Thyroid gland (tissue), 4 donors: Measurements from ENCODE around the gene ADCY1. TPM values are rescaled to one million over a fixed set of nuclear protein-coding genes. Genes with fewer than 3 reads are reported as not detected.

Source experiments
- DNase-seq, 2 donors: peaks; one replicate each; pipeline ENCODE4 v3.0.0-alpha.2; 2019
- H3K27ac ChIP-seq, 3 donors: fragments of 200-600 bp; sonication (generic); 1 replicate in 2 of 3; 2 replicates in 1 of 3; pipeline ENCODE4 v1.5.1; 2016 to 2019; ENCODE audit warnings: mild to moderate bottlenecking in 1 of 3, moderate library complexity in 1 of 3
- H3K27me3 ChIP-seq: fragments of 200-600 bp; sonication (generic); one replicate; pipeline ENCODE4 v1.5.1; 2019
- H3K36me3 ChIP-seq, 2 donors: fragments of 200-600 bp; sonication (generic); one replicate each; pipeline ENCODE4 v1.5.1; 2016 to 2019
- H3K4me1 ChIP-seq, 2 donors: fragments of 200-600 bp; sonication (generic); one replicate each; pipeline ENCODE4 v1.5.1; 2017 to 2019
- H3K4me3 ChIP-seq, 3 donors: fragments of 200-600 bp; sonication (generic); replicated peaks in 1 of 3; 1 replicate in 2 of 3; 2 replicates in 1 of 3; pipeline ENCODE4 v1.5.1; 2016; ENCODE audit warnings: mild to moderate bottlenecking in 1 of 3
- H3K9me3 ChIP-seq: fragments of 200-600 bp; sonication (generic); one replicate; pipeline ENCODE4 v1.5.1; 2017
- CTCF ChIP-seq, 6 experiments: fragments of 200-600 bp in 3 of 6; fragments of 450-650 bp in 3 of 6; sonication (generic) in 3 of 6; IDR thresholded peaks; one replicate each; pipeline ENCODE4 v1.5.1; 2016 to 2019; ENCODE audit warnings: antibody characterized with exemption in 6 of 6, mild to moderate bottlenecking in 2 of 6, inconsistent platforms in 1 of 6, moderate library complexity in 1 of 6
- POLR2A ChIP-seq, 2 donors: fragments of 450-650 bp; IDR thresholded peaks; one replicate each; pipeline ENCODE4 v1.6.1; 2017; ENCODE audit warnings: antibody characterized with exemption in 2 of 2, mild to moderate bottlenecking in 2 of 2, moderate library complexity in 1 of 2
- WGBS, 2 donors: methylation state at CpG; one replicate each; pipeline ENCODE4 v1.1.5; 2017; 5-methylcytosine and 5-hydroxymethylcytosine counted together
- intact Hi-C: fragments of 100-400 bp; cut with DNase I; formaldehyde crosslinking; loops from one replicate; pipeline ENCODE4 v1.15.1; 2023
- total RNA-seq, 4 donors: library from RNA; depleted of rRNA; stranded (reverse); fragments of >200 nt; gene quantifications; one replicate each; pipeline ENCODE4 v1.2.3, GENCODE V29; 2016

ADCY1 gene
- total RNA-seq, 4 donors from 2014 or later, result 5.8 to 11.6 (median 7.7) TPM

- no peak for DNase-seq
- Histone ChIP-seq H3K27me3 (no peaks in the 10 kb centered on the region), H3K4me1 (no peaks in the 10 kb centered on the region), H3K36me3 (no peaks in the 10 kb centered on the region), H3K27ac (no peak overlapping the region), H3K4me3 (no peak overlapping the region), H3K9me3 (no peaks in the 10 kb centered on the region)
- no peak for TF ChIP-seq POLR2A (IDR thresholded peaks at IDR 0.05)
- intact Hi-C loops, result no loop called here
- 95 to 96% methylated on average over 13 of the region's 13 CpGs for WGBS, 2 donors
These were observed 109.5 kb downstream of the ADCY1 start for GRCh38 chr7:45683556-45684148.

- intact Hi-C loops, result no loop called here
- WGBS, 2 donors, result 77 to 80% methylated on average over 8 of the region's 8 CpGs
- DNase-seq, result no peak
These were observed 110.9 kb downstream of the ADCY1 start for GRCh38 chr7:45684910-45685618.

DNA sequence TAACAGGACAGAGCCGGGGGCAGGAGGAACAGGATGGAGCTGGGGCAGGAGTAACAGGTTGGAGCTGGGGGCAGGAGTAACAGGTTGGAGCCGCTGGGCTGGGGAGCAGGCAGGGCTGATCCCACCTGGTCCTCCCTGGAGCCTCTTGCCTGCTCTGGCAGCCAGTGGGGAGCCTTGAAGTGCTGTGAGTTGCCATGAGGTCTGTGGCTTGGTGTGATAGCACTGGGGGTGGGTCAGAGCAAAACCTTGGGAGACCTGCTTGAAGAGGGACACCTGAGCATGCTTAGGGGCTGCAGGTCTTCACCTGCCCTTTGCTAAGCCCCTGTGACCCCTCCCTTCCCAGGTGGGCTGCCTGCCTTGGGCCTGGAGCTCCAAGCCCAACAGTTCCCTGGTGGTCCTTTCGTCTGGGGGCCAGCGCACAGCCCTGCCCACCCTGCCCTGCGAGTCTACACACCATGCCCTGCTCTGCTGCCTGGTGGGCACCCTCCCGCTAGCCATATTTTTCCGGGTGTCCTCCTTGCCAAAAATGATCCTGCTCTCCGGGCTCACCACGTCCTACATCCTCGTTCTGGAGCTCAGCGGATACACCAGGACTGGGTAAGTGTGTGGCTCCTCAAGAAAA is 111.6 kb downstream of the ADCY1 start:
- TF ChIP-seq POLR2A (IDR thresholded peaks at IDR 0.05), result no peak
- no peak for TF ChIP-seq CTCF (IDR thresholded peaks at IDR 0.05)
- H3K27ac ChIP-seq, result no peak overlapping the region
- no peaks in the 10 kb centered on the region for H3K27me3 ChIP-seq
- no peak for DNase-seq
- no peak overlapping the region for H3K4me3 ChIP-seq
- 93 to 94% methylated on average over 11 of the region's 11 CpGs for WGBS, 2 donors
- intact Hi-C loops, result no loop called here
- no peaks in the 10 kb centered on the region for H3K4me1 ChIP-seq
- H3K36me3 ChIP-seq, result no peaks in the 10 kb centered on the region
- no peaks in the 10 kb centered on the region for H3K9me3 ChIP-seq

More at GRCh38 chr7:45684910-45685618, 110.9 kb downstream of the ADCY1 start:
- H3K4me1 ChIP-seq, result no peaks in the 10 kb centered on the region
- no peaks in the 10 kb centered on the region for H3K27me3 ChIP-seq
- no peak overlapping the region for H3K27ac ChIP-seq
- TF ChIP-seq CTCF (IDR thresholded peaks at IDR 0.05) (no peak), POLR2A (IDR thresholded peaks at IDR 0.05) (no peak)
- H3K36me3 ChIP-seq, result no peaks in the 10 kb centered on the region
- H3K4me3 ChIP-seq, result no peak overlapping the region
- H3K9me3 ChIP-seq, result no peaks in the 10 kb centered on the region

- Histone ChIP-seq H3K36me3 (no peaks in the 10 kb centered on the region), H3K9me3 (no peaks in the 10 kb centered on the region), H3K27ac (no peak overlapping the region), H3K27me3 (no peaks in the 10 kb centered on the region), H3K4me3 (no peak overlapping the region), H3K4me1 (no peaks in the 10 kb centered on the region)
- TF ChIP-seq CTCF (IDR thresholded peaks at IDR 0.05) (no peak), POLR2A (IDR thresholded peaks at IDR 0.05) (no peak)
- DNase-seq, result no peak
- 89 to 93% methylated on average over 14 to 15 of the region's 19 CpGs for WGBS, 2 donors
- intact Hi-C loops, result no loop called here
These were observed 112.4 kb downstream of the ADCY1 start for GRCh38 chr7:45686441-45687184.

- Histone ChIP-seq H3K4me3 (no peak overlapping the region), H3K36me3 (no peaks in the 10 kb centered on the region), H3K27me3 (no peaks in the 10 kb centered on the region), H3K27ac (no peak overlapping the region), H3K4me1 (no peaks in the 10 kb centered on the region), H3K9me3 (no peaks in the 10 kb centered on the region)
- intact Hi-C loops, result no loop called here
- TF ChIP-seq CTCF (IDR thresholded peaks at IDR 0.05), result no peak
- no peak for TF ChIP-seq POLR2A (IDR thresholded peaks at IDR 0.05)
- no peak for DNase-seq
- 86 to 92% methylated on average over 3 of the region's 3 CpGs for WGBS, 2 donors
These were observed 113.0 kb downstream of the ADCY1 start for GRCh38 chr7:45687185-45687560.
